Urothelium cell line (cell line): ENCODE measurements around the gene SIGLEC15.
A peak's percentile ranks its signal among the peaks of the same experiment; 100 is the strongest.
"Not testable (repeated sequence)": the region's sequence is repeated elsewhere in the genome, so short reads cannot be mapped to it uniquely, and the experiment has no call there.

Experiments used
- DNase-seq: peaks from one replicate; pipeline ENCODE4 v3.0.0; 2011; ENCODE audit warnings: low spot score, mixed read lengths
- FAIRE-seq: peaks from 2 replicates; lab custom pipeline; 2011; peaks lifted over from hg19 to GRCh38; lab: Jason Lieb, UNC

SIGLEC15 gene

GRCh38 chr18:45825258-45826044 is at the start of gene SIGLEC15:
SIGLEC15 (plus strand) TSS chr18:45825675; CDS start chr18:45825729, 54 bp downstream.
- no peak for DNase-seq
- no peak for FAIRE-seq

- DNase-seq (no peak), FAIRE-seq (no peak)
These were observed 49.7 kb upstream of the SIGLEC15 start for GRCh38 chr18:45775743-45776142.

GRCh38 chr18:45777393-45777792 is 48.1 kb upstream of the SIGLEC15 start:
- no peak for FAIRE-seq
- no peak for DNase-seq

GRCh38 chr18:45780568-45780967 is 44.9 kb upstream of the SIGLEC15 start:
- no peak for DNase-seq
- no peak for FAIRE-seq

GRCh38 chr18:45782662-45783061 is 42.8 kb upstream of the SIGLEC15 start:
- DNase-seq (no peak), FAIRE-seq (no peak)

- DNase-seq, result peak; percentile 39
- FAIRE-seq, result no peak
These were observed 42.1 kb upstream of the SIGLEC15 start for GRCh38 chr18:45783097-45784075.

GRCh38 chr18:45785134-45785533 is 40.3 kb upstream of the SIGLEC15 start:
- no peak for FAIRE-seq
- DNase-seq, result no peak

GRCh38 chr18:45786941-45787340 is 38.5 kb upstream of the SIGLEC15 start:
- FAIRE-seq (no peak), DNase-seq (no peak)

- FAIRE-seq, result no peak
- DNase-seq, result no peak
These were observed 38.1 kb upstream of the SIGLEC15 start for GRCh38 chr18:45787346-45787745.

- FAIRE-seq, result no peak
- no peak for DNase-seq
These were observed 36.6 kb upstream of the SIGLEC15 start for GRCh38 chr18:45788861-45789260.

- no peak for DNase-seq
- FAIRE-seq, result no peak
These were observed 32.8 kb upstream of the SIGLEC15 start for GRCh38 chr18:45792506-45793263.

GRCh38 chr18:45793264-45793965 is 32.1 kb upstream of the SIGLEC15 start:
- DNase-seq (peak; percentile 50), FAIRE-seq (no peak)

- DNase-seq, result no peak
- no peak for FAIRE-seq
These were observed 24.0 kb upstream of the SIGLEC15 start for GRCh38 chr18:45801416-45802004.

- DNase-seq, result peak; percentile 75
- no peak for FAIRE-seq
These were observed 22.5 kb upstream of the SIGLEC15 start for GRCh38 chr18:45802814-45803492.

- FAIRE-seq (no peak), DNase-seq (no peak)
These were observed 19.9 kb upstream of the SIGLEC15 start for GRCh38 chr18:45805551-45805950.

- FAIRE-seq (no peak), DNase-seq (no peak)
These were observed 19.2 kb upstream of the SIGLEC15 start for GRCh38 chr18:45806226-45806625.

- not testable (repeated sequence) for FAIRE-seq, DNase-seq
These were observed 18.3 kb upstream of the SIGLEC15 start for GRCh38 chr18:45807144-45807543.

- not testable (repeated sequence) for FAIRE-seq
These were observed 10.7 kb upstream of the SIGLEC15 start for GRCh38 chr18:45814733-45815132.

GRCh38 chr18:45817543-45817942 is 7.9 kb upstream of the SIGLEC15 start:
- FAIRE-seq, result no peak
- no peak for DNase-seq

More at GRCh38 chr18:45814733-45815132, 10.7 kb upstream of the SIGLEC15 start:
- not testable (repeated sequence) for DNase-seq
